SIG-M5 (cell line): ENCODE data around the gene CFAP70.
"Not testable (repeated sequence)": the region's sequence is repeated elsewhere in the genome, so short reads cannot be mapped to it uniquely, and the experiment has no call there.

Source experiments
- DNase-seq: peaks from one replicate; lab custom pipeline; 2025; lab: John Stamatoyannopoulos, UW

The CFAP70 gene

DNA sequence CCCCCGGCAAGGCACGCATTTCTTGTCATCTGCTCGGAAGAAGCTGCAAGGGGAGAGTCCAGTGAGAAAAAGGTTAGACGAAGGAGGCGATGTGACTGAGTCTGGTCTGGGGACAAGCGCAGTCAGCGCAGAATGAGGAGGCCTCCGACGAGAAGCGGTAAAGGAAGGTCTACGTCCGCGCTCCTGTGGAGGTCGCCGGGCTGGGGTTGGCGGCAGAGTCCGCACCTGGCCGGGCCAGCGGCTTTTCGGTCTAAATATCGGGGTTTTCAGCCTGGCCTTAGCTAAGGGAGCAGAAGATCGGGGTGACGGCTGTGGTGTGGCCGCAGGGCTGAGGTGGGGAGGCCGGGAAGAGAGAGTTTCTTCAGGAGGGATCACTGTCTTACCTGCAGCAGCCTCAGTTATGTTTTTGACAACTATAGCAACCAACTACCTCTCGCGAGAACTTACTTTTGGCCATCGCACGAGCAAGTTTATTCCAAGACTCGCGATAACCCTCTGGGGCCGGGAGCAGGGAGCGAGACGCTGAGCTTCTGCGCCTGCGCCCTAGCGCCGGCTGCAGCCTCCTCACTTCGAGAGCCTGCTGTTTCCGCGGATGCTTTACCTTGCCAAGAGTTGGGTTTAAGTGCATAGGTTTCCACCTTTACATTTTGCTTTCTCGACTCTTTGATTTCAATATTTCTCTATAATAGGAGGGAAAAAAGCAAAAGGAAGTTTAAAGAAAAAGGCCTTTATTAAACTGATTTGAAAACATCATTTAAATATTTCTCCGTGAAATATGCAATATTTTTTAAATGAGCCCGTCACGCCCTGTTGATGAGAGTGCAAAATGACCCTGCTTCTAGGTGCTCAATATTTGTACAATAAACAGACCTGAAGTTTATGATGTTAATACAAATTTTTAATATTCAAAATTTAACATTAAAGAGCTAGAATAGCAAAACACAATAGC lies at the start of gene CFAP70:
Gene CFAP70 (minus strand): TSS at position 534 of the 949 bp plus-strand sequence. CDS start 4,068 bp downstream, outside the sequence.
- peak; percentile 3 for DNase-seq

DNA sequence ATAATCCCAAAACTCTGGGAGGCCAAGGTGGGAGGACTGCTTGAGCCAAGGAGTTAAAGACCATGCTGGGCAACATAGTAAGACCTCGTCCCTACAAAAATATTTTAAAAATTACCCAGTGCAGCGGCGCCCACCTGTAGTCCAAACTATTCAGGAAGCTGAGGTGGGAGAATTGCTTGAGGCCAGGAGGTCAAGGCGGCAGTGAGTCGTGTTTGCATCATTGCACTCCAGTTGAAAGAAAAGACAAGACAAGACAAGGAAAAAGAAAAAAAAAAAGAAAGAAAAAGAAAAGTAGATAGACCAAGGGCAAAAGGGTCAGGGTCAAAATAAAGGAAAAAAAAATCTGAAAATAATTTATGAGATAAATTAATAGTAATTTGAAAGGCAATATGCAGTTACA lies 49.4 kb upstream of the CFAP70 start:
- DNase-seq = no peak

DNA sequence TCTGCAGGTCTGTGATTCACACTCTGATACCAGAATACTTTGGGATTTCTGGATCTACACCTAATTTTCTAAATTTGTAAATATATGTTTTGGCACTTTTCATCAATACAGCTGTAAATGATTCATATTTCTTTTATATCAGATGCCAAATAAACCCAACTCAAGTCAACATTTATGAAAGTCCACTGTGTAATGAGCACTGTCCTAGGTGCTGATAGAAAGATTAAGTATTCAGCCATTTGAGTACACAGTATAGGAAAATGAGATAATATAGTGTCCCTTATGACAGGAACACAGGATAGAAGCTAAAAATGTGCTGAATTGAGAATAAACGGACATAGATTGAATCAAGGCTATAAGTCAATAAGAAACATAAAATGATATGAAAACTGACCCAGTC lies 48.8 kb upstream of the CFAP70 start:
- DNase-seq = no peak

DNA sequence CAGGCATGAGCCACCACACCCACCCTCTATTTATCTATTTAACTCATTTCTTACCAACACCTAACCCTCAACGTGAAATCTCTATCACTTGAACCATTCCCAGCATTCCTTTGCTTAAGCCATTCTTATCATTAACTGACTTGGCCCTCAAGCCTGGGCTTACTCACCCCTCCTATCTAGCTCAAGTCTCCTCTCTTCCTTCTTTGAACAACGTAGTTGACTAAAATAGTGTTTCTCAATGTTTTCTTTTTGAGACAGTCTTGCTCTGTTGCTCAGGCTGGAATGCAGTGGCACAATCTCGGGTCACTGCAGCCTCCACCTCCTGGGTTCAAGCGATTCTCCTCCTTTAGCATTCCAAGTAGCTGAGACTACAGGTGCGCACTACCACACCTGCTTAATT lies 48.2 kb upstream of the CFAP70 start:
- no peak for DNase-seq

DNA sequence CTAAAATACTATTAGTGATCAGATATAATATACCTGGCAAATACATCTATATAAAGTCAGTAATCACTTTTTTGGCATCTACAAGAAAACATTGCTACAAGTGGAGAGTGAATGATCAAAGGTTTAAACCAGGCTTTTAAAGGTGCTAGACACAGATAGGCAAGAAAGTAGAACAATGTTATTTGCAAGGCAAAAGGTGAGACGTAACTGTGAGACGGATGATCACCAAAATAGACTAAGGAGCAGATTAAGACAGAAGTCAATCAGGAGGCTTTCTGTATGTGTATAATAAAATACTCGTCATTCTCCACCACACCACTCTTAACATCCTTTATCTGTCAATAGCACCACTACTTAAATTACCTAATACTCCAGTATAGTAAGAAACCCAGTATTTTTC lies 46.9 kb upstream of the CFAP70 start:
- no peak for DNase-seq

DNA sequence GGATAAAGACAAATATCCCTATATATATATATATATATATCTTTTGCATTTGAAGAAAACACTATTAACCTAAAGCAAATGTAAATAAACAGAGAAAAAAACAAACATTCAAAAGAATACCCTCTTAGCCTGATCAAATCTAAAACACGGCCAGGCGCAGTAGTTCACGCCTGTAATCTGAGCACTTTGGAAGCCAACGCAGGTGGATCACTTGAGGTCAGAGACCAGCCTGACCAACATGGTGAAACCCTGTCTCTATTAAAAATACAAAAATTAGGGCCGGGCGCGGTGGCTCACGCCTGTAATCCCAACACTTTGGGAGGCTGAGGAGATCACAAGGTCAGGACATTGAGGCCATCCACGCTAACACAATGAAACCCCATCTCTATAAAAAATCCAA lies 46.0 kb upstream of the CFAP70 start:
- no peak for DNase-seq

DNA sequence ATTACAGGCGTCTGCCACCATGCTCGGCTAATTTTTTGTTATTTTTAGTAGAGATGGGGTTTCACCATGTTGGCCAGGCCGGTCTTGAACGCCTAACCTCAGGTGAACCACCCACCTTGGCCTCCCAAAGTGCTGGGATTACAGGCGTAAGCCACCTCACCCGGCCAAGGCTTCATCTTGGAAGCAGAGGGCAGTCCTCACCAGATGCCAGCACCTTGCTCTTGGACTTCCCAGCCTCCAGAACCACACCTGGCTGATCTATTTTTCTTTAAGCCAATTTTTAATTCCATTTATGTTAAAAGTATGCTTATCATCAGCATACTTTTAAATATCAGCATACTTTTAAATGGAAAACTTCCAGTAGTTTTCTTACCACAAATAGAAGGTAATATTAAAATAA lies 43.0 kb upstream of the CFAP70 start:
- no peak for DNase-seq

DNA sequence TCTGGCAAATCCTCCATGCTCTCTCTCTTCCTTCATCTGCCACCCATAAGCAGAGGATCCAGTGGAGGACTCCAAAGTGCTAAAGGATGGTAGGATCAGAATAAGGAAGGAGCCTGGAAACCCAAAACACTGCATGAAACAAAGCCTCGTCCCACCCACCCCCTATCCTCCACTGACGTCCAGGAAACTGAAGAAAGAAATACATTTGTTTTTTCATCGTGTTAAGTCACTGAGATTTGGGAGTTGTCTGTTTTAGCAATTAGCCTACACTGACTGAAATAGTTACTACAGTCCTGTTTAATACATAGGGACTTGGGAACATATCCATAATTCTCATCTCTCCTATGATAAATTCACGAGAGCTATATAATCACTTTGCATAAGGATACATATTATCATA lies 40.4 kb upstream of the CFAP70 start:
- DNase-seq = no peak

DNA sequence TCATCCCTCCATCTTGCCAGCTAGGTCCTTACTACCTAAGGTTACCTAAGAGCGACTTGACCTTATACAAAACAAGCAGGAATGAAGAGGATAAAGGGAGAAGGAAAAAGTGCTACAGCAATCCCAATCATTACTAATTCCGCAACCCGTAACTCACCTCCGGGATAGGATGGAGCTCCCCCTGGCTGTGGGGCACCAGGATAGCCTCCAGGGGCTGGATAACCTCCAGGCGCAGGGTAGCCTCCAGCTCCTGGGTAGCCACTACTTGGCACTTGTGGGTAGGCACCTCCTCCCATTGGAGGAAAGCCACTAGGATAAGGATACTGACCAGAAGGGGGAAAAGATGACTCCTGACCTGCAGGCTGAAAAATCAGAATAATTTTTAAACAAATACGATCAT lies 39.4 kb upstream of the CFAP70 start:
- DNase-seq = no peak

DNA sequence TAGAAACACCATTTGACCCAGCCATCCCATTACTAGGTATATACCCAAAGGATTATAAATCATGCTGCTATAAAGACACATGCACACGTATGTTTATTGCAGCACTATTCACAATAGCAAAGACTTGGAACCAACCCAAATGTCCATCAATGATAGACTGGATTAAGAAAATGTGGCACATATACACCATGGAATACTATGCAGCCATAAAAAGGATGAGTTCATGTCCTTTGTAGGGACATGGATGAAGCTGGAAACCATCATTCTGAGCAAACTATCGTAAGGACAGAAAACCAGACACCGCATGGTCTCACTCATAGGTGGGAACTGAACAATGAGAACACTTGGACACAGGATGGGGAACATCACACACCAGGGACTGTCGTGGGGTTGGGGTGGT lies 35.7 kb upstream of the CFAP70 start:
- not testable (repeated sequence) for DNase-seq

DNA sequence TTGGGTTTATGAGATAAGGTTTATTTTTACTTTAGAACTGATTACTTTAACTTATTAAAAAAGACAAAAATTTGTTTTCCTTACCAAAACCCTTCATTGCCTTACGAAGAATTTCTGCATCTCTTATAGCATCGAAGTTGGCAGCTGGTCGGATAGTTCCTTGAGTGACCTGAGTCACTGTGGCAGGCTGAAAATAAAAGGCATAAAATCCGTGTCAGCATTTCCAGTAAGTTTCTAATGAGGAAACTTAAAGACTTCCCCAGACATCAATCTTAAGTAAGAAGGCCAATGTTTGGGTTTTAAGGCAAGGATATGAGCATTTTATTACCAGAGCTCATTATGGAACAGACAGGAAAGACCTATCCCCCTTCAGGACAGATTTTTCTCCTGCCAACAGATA lies 29.6 kb upstream of the CFAP70 start:
- DNase-seq = no peak

DNA sequence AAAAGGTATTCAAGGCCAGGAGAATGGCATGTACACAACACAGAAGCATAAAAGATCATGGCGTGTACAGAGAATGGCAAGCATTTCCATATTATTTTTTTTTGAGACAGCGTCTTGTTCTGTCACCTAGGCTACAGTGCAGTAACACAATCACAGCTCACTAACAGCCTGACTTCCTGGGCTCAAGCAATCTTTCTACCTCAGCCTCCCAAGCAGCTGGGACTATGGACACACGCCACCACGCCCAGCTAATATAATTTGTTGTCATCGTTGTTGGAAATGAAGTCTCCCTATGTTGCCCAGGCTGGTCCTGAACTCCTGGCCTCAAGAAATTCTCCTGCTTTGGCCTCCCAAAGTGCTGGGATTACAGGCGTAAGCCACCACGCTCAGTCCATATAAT lies 27.9 kb upstream of the CFAP70 start:
- DNase-seq = no peak

DNA sequence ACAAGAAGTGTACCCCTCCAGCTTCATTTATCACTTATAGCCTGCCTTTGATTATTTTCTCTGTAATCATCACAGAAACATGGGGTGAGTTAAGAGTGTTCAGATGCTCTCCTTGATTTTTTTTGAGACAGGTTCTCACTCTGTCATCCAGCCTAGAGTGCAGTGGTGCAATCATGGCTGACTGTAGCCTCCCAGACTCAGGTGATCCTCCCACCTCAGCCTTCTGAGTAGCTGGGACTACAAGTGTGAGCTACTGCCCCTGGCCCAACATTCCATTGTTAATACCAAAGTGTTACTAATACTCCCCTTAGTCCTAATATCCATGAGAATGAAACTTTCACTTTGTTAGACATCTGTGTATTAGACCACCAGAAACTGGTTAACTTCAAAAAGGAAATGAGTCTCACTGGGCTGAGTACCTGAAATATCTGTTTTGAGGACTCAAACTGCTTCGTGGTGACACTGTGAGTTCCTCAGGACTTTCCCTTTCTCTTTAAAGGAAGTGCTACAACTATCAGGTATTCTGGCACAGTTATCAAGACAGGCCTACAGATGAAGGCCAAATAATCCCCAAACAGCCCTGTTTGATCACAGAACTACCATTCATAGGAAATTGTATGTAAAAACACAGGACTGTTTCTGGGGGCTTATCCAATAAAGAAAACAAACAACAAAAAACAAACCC lies 20.5 kb upstream of the CFAP70 start:
- no peak for DNase-seq

DNA sequence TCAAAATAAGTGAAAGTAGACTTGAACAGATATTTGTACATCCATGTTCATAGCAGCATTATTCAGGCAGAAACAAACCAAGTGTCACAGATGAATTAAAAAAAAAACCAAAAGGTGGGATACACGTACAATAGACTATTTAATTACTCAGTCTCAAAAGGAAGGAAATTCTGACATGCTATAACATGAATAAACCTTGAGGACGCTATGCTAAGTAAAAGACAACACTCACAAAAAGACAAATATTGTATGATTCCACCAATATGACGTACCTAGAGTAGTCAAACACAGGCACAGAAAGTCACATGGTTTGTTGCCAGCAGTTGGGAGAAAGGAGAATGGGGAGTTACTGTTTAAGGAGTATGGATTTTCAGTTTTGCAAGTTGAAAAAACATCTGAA lies 18.0 kb upstream of the CFAP70 start:
- no peak for DNase-seq

DNA sequence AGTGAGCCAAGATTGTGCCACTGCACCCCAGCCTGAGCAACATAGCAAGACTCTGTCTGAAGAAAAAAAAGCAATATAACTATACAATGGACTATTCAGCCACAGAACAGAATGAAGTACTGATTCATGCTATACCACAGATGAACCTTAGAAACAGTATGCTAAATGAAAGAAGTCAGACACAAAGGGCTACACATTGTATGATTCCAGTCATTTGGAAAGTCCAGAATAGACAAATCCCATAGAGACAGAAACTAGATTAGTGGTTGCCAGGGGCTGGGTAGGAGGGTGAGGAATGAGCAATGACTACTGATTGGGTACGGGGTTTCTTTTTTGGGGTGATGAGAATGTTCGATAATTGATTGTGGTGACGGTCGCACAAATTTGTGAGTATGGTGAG lies 9.6 kb upstream of the CFAP70 start:
- no peak for DNase-seq

DNA sequence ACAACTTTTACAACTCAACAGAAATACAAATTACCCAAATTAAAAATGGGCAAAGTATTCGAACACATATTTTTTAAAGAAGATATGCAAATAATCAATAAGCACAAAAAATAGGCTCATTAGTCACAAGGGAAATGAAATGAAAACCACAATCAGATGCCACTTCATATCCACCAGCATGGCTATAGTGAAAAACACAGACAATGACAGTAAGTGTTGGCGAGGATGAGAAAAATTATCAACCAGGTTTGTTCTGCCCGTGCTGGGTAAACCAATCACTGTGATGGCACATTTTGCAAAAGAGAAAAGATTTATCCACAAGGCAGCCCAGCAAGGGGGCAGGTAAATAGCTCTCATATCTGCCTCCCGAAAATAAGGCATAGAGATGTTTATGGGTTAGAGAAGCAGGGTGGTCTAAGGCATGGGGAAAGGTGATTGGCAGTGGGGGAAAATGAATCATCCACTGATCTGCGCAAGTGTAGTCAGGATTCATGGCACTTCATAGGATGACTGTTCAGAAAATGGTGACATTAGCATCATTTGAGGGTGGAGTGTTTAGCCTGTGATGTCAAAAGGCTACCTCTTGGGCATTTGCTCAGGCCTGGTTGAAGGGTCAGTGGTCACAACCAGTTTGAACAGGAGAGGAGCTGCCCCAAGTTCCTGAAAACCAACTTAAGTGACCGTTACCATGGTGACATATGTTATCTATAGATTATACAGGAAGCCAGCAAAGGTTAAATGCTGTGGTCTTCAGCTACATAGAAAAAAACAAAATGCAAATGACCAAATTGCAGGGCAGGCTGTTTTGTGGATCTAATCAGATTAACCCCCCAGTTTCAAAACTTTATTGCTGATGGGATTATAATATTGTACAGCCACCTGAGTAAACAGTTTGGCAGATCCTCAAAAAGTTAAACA lies 8.0 kb upstream of the CFAP70 start:
- DNase-seq = no peak

DNA sequence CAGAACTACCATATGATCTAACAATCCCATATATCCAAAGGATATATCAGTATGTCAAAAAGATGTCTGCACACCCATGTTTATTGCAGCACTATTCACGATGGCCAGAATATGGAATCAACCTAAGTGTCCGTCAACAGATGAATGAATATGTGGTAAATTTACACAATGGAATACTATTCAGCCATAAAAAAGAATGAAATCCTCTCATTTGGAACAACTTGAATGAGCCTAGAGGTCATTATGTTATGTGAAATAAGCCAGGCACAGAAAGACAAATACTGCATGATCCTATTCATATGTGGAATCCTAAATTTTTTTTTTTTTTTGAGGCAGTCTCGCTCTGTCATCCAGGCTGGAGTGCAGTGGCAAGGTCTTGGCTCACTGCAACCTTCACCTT lies 6.3 kb upstream of the CFAP70 start:
- no peak for DNase-seq

DNA sequence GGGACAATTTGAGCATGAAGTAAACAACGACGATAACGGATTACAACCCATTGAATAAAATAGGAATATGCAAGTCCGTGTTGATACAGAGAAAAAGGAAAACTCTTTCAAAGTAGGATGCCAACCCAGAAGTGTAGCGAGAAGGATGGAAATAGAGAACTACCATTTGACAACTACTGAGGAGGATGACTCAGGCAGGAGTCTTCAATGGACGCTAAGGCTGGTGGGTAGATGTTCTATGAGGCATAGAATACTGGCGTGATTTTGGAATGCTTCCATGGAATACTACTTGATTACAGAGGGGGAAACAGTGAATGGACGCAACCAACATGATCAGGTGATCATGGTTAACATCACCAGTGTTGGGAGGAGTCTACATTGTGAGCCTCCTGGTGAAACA lies 828 bp upstream of the CFAP70 start:
- no peak for DNase-seq

DNA sequence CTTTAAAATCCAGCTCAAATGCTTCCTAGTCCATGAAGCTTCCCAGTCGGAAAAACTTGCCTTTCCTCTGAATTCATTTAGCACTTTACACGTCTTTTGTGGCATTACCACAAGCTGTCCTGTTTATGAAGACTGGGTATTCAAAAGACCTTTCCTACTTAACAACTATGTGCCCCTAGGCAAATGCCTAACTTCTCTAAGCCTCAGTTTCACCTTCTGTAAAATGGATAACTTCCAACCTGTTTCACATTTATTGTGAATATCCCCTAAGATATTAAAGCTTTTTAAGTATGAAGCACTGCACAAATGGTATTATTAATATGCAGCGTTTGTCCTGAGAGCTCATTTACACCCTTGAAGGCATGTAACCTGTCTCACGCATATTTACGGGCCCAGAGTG lies 843 bp downstream of the CFAP70 start:
- no peak for DNase-seq

DNA sequence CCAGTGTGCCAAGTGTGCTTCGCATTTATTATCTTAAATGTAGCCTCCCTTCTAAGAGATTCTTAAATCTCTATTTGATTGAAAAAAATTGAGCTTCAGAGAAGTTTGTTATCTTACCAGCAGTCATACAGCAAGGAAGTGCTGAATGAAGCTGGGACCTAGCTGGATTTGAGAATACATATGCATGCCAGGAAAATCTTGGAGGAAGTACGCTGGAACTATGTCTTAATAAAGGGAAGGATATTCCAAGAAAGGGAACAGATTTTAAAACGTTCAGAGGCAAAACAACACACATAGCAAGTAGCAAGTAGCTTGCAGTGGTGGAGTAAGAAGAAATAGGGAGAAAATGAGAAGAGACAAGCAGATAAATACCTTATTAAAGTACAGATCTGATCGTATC lies 1.5 kb downstream of the CFAP70 start:
- DNase-seq = no peak

DNA sequence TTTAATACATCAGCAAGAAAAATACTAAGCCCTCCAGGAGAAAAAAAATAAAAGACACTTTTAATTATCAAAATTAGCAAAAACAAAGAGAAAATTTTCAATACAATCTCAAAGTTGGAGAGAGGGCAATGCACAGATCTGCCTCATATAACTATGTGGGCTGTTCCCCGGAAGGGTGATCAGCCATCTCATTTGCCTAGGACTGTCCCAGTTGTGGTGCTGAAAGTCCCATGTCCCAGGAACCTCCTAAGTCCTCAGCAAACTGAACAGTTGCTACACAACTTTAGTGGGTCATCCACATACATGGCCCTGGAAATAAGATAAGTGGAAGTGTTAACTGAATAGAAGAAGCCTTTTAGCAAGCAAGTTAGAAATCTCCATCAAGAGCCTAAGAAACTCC lies 14.4 kb downstream of the CFAP70 start:
- DNase-seq = no peak

DNA sequence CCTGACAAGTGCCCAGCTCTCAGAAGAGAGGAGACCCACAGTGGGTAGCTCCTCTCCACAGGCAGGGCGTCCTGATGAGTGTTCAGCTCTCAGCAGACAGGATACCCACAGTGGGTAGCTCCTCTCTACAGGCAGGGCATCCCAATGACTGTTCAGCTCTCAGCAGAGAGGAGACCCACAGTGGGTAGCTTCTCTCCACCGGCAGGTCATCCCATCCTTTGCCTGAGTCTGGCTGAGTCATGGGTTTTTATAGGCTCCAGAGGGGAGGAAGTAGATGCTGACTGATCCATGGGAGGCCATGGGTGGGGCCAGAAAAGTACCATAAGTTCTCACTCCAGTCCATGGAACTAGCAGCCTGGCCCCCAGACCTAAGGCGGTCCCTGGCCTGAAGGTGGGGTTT lies 18.5 kb downstream of the CFAP70 start:
- DNase-seq = no peak
